Smooth muscle cell (in vitro differentiated cells): ENCODE measurements around the gene CFLAR. TPM values are rescaled to one million over a fixed set of nuclear protein-coding genes. Genes with fewer than 3 reads are reported as not detected.

Experiments used
- DNase-seq: peaks from one replicate; lab custom pipeline; 2025; ENCODE audit not compliant: unreplicated experiment; lab: John Stamatoyannopoulos, UW
- H2AFZ ChIP-seq: fragments of 200-600 bp; sonication (generic); 2 replicates; pipeline ENCODE4 v1.6.0; 2016; ENCODE audit warnings: antibody characterized with exemption, low read depth, mild to moderate bottlenecking
- H3F3A ChIP-seq: fragments of 200-600 bp; sonication (generic); 2 replicates; pipeline ENCODE4 v1.6.0; 2017; ENCODE audit warnings: antibody characterized with exemption, low read depth
- H3K27ac ChIP-seq: fragments of 200-600 bp; sonication (generic); 2 replicates; pipeline ENCODE4 v1.5.1; 2016; ENCODE audit warnings: low read depth, mild to moderate bottlenecking
- H3K27me3 ChIP-seq: fragments of 200-600 bp; sonication (generic); 2 replicates; pipeline ENCODE4 v1.6.1; 2016; ENCODE audit warnings: low read depth, mild to moderate bottlenecking
- H3K36me3 ChIP-seq: fragments of 200-600 bp; sonication (generic); 2 replicates; pipeline ENCODE4 v1.5.1; 2016; ENCODE audit warnings: low read depth
- H3K4me1 ChIP-seq: fragments of 200-600 bp; sonication (generic); 2 replicates; pipeline ENCODE4 v1.5.1; 2016; ENCODE audit warnings: low read depth
- H3K4me2 ChIP-seq: fragments of 200-600 bp; sonication (generic); 2 replicates; pipeline ENCODE4 v1.6.0; 2016; ENCODE audit warnings: mild to moderate bottlenecking
- H3K4me3 ChIP-seq: fragments of 200-600 bp; sonication (generic); 2 replicates; pipeline ENCODE4 v1.5.1; 2016; ENCODE audit warnings: mild to moderate bottlenecking
- H3K79me2 ChIP-seq: fragments of 200-600 bp; sonication (generic); 2 replicates; pipeline ENCODE4 v1.6.0; 2016; ENCODE audit warnings: low read depth, mild to moderate bottlenecking
- H3K9ac ChIP-seq: fragments of 200-600 bp; sonication (generic); 2 replicates; pipeline ENCODE4 v1.6.0; 2016; ENCODE audit warnings: low read depth
- H3K9me3 ChIP-seq: fragments of 200-600 bp; sonication (generic); replicated peaks from 2 replicates; pipeline ENCODE4 v1.5.1; 2016; ENCODE audit warnings: low read depth
- H4K20me1 ChIP-seq: fragments of 200-600 bp; sonication (generic); 2 replicates; pipeline ENCODE4 v1.6.0; 2016; ENCODE audit warnings: low read depth
- CTCF ChIP-seq: fragments of 200-600 bp; sonication (generic); IDR thresholded peaks from 2 replicates; pipeline ENCODE4 v1.5.1; 2017; ENCODE audit warnings: borderline replicate concordance, mild to moderate bottlenecking, antibody characterized with exemption; ENCODE audit not compliant: insufficient read depth, poor library complexity, severe bottlenecking
- WGBS: methylation state at CpG from one replicate; pipeline ENCODE4 v1.1.7; 2016; ENCODE audit warnings: low lambda C conversion rate; 5-methylcytosine and 5-hydroxymethylcytosine counted together
- polyA plus RNA-seq: library from polyadenylated mRNA; unstranded; fragments of >200 nt; fragmentation: Nextera tagmentation; extraction: Ambion mirVana; gene quantifications from 2 replicates; pipeline ENCODE4 v1.2.1, GENCODE V29; 2016
- total RNA-seq: library from RNA; depleted of rRNA; stranded (reverse); fragments of >200 nt; gene quantifications from 2 replicates; pipeline ENCODE4 v1.2.3, GENCODE V29; 2014

Gene CFLAR
- total and polyA plus RNA-seq, 2 experiments from 2014 or later, result 16.0 to 27.1 TPM

GRCh38 chr2:201072201-201072530 lies 43.8 kb upstream of the CFLAR start:
- Histone ChIP-seq H3K27me3 (no peaks in the 10 kb centered on the region), H2AFZ (peak overlapping the region; percentile 90), H3F3A (no peaks in the 10 kb centered on the region), H3K4me3 (peak overlapping the region; percentile 87), H3K36me3 (no peaks in the 10 kb centered on the region), H3K27ac (peak overlapping the region; percentile 66), H4K20me1 (peaks cover 19% of the 10 kb centered on the region), H3K79me2 (peaks cover 78% of the 10 kb centered on the region), H3K9me3 (no peaks in the 10 kb centered on the region), H3K4me2 (peak overlapping the region; percentile 93), H3K4me1 (peaks cover 21% of the 10 kb centered on the region), H3K9ac (peak overlapping the region; percentile 88)
- DNase-seq, result no peak
- 6% methylated on average over 5 of the region's 5 CpGs for WGBS
- no peak for TF ChIP-seq CTCF

- H3K27ac ChIP-seq, result no peak overlapping the region
- no peak for DNase-seq
- no peaks in the 10 kb centered on the region for H3K36me3 ChIP-seq
- no peak for TF ChIP-seq CTCF
- peak overlapping the region; percentile 87 for H3K4me3 ChIP-seq
- no peaks in the 10 kb centered on the region for H3K27me3 ChIP-seq
- H3F3A ChIP-seq, result no peaks in the 10 kb centered on the region
- H3K79me2 ChIP-seq, result peaks cover 74% of the 10 kb centered on the region
- H3K9me3 ChIP-seq, result no peaks in the 10 kb centered on the region
- H4K20me1 ChIP-seq, result peaks cover 10% of the 10 kb centered on the region
- H3K4me1 ChIP-seq, result peaks cover 21% of the 10 kb centered on the region
- H2AFZ ChIP-seq, result no peak overlapping the region
- 97% methylated on average over 1 of the region's 1 CpG for WGBS
- peak overlapping the region; percentile 93 for H3K4me2 ChIP-seq
- peak overlapping the region; percentile 88 for H3K9ac ChIP-seq
Observed at GRCh38 chr2:201073071-201073470, 42.9 kb upstream of the CFLAR start.

- Histone ChIP-seq H3K27ac (no peak overlapping the region), H3F3A (no peaks in the 10 kb centered on the region), H3K9me3 (no peaks in the 10 kb centered on the region), H3K4me1 (peaks cover 15% of the 10 kb centered on the region), H3K4me2 (no peak overlapping the region), H3K79me2 (peaks cover 56% of the 10 kb centered on the region), H3K36me3 (no peaks in the 10 kb centered on the region), H3K4me3 (no peak overlapping the region), H4K20me1 (no peaks in the 10 kb centered on the region), H2AFZ (no peak overlapping the region), H3K9ac (no peak overlapping the region), H3K27me3 (no peaks in the 10 kb centered on the region)
- TF ChIP-seq CTCF, result no peak
- WGBS, result 94% methylated on average over 7 of the region's 7 CpGs
- DNase-seq, result no peak
Observed at GRCh38 chr2:201074996-201075395, 41.0 kb upstream of the CFLAR start.

GRCh38 chr2:201084863-201085262 lies 31.1 kb upstream of the CFLAR start:
- H3K4me1 ChIP-seq, result no peaks in the 10 kb centered on the region
- TF ChIP-seq CTCF, result no peak
- no peaks in the 10 kb centered on the region for H3K79me2 ChIP-seq
- no peak overlapping the region for H3K9ac ChIP-seq
- H3K27ac ChIP-seq, result no peak overlapping the region
- no peak for DNase-seq
- H2AFZ ChIP-seq, result no peak overlapping the region
- H3K4me2 ChIP-seq, result no peak overlapping the region
- 85% methylated on average over 2 of the region's 2 CpGs for WGBS
- no peaks in the 10 kb centered on the region for H3K9me3 ChIP-seq
- peaks cover 17% of the 10 kb centered on the region for H3K36me3 ChIP-seq
- H3F3A ChIP-seq, result no peaks in the 10 kb centered on the region
- no peak overlapping the region for H3K4me3 ChIP-seq
- H4K20me1 ChIP-seq, result no peaks in the 10 kb centered on the region
- H3K27me3 ChIP-seq, result no peaks in the 10 kb centered on the region
